Stomach (tissue), 4 donors: ENCODE data around the gene HIF1A.

Source experiments
- CTCF ChIP-seq, 7 experiments: fragments of 450-650 bp in 4 of 7; fragments of 200-600 bp in 3 of 7; sonication (generic) in 3 of 7; IDR thresholded peaks; one replicate each; pipeline ENCODE4 v1.5.1; 2016 to 2019; ENCODE audit warnings: antibody characterized with exemption in 7 of 7, control low read depth in 2 of 7, mild to moderate bottlenecking in 1 of 7
- EP300 ChIP-seq: sonication (generic); formaldehyde crosslinking; IDR thresholded peaks from one replicate; pipeline ENCODE4 v1.6.1; 2017; ENCODE audit warnings: antibody characterized with exemption
- POLR2A ChIP-seq, 4 donors: fragments of 450-650 bp; IDR thresholded peaks; one replicate each; pipeline ENCODE4 v1.6.1; 2016; ENCODE audit warnings: antibody characterized with exemption in 4 of 4, control low read depth in 2 of 4, mild to moderate bottlenecking in 1 of 4, moderate library complexity in 1 of 4
- POLR2AphosphoS5 ChIP-seq, 3 donors: sonication (generic); formaldehyde crosslinking; IDR thresholded peaks; one replicate each; pipeline ENCODE4 v1.6.1; 2016; ENCODE audit warnings: antibody characterized with exemption in 3 of 3

- TF ChIP-seq CTCF (IDR thresholded peaks at IDR 0.05) (no peak), EP300 (no peak), POLR2AphosphoS5 (IDR thresholded peaks at IDR 0.05) (no peak), POLR2A (IDR thresholded peaks at IDR 0.05) (no peak)
Observed at GRCh38 chr14:61751475-61751989, 56.2 kb downstream of the HIF1A start.
